Epithelial cell of esophagus (primary cell): ENCODE results near the gene TMEM35A.

Experiments used
- DNase-seq: peaks from one replicate; pipeline ENCODE4 v3.0.0; 2010; ENCODE audit warnings: low read depth
- H3K4me3 ChIP-seq: 2 replicates; pipeline ENCODE4 v1.5.1; 2011; ENCODE audit warnings: mild to moderate bottlenecking, low read length, control low read depth
- CTCF ChIP-seq: IDR thresholded peaks from 2 replicates; pipeline ENCODE4 v1.5.1; 2011; ENCODE audit warnings: low read depth, mild to moderate bottlenecking, low read length, control low read depth, inconsistent platforms; ENCODE audit not compliant: insufficient read depth; ENCODE audit errors: missing control alignments

TMEM35A gene

GRCh38 chrX:101057093-101057714, 21.5 kb upstream of the TMEM35A start:
- no peak for TF ChIP-seq CTCF
- H3K4me3 ChIP-seq = no peak overlapping the region
- peak; percentile 66 for DNase-seq

GRCh38 chrX:101062176-101062575, 16.5 kb upstream of the TMEM35A start:
- TF ChIP-seq CTCF = no peak
- no peak for DNase-seq
- no peak overlapping the region for H3K4me3 ChIP-seq

GRCh38 chrX:101071582-101071981, 7.1 kb upstream of the TMEM35A start:
- DNase-seq = no peak
- no peak overlapping the region for H3K4me3 ChIP-seq
- TF ChIP-seq CTCF = no peak

- TF ChIP-seq CTCF = no peak
- no peak overlapping the region for H3K4me3 ChIP-seq
- DNase-seq = no peak
These were observed 1.1 kb downstream of the TMEM35A start for GRCh38 chrX:101079736-101080270.

- H3K4me3 ChIP-seq = no peak overlapping the region
- no peak for DNase-seq
- no peak for TF ChIP-seq CTCF
These were observed 1.8 kb downstream of the TMEM35A start for GRCh38 chrX:101080326-101081124.

- no peak overlapping the region for H3K4me3 ChIP-seq
- TF ChIP-seq CTCF = no peak
- DNase-seq = peak; percentile 28
These were observed 2.6 kb downstream of the TMEM35A start for GRCh38 chrX:101081231-101081630.
